ENCODE data around the gene GJE1. TPM values are rescaled to one million over a fixed set of nuclear protein-coding genes. Genes with fewer than 3 reads are reported as not detected.
"Not testable (repeated sequence)": the region's sequence is repeated elsewhere in the genome, so short reads cannot be mapped to it uniquely, and the experiment has no call there.

The GJE1 gene
- total RNA-seq, 4 donors from 2014 or later: not detected

DNA sequence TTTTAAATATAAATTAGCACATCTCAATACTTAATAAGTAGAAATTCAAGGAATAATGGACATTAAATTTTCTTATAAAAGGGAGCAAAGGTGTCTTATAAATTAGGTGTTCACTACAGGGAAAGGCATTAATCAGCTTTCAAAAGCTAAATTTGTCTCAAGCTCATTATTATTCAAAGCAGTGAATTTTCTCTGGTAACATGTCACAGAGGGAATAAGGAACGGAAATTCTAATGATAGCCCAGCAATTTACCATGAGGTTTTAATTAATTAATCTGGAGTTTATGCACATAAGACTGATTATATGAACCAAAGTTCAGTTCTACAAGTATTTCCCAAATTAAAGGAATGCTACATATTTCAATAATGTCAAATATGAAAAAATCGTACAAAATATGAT, 15.4 kb upstream of the GJE1 start:
- no peaks in the 10 kb centered on the region for H3K9me3 ChIP-seq
- 73% methylated on average over 2 of the region's 2 CpGs for WGBS
- H3K4me3 ChIP-seq: no peak overlapping the region
- DNase-seq (ENCODE audit: low spot score in 2 of 2): no peak
- no peaks in the 10 kb centered on the region for H3K36me3 ChIP-seq
- no peaks in the 10 kb centered on the region for H3K4me1 ChIP-seq
- TF ChIP-seq EP300 (IDR thresholded peaks at IDR 0.05) (no peak), POLR2A (IDR thresholded peaks at IDR 0.05) (no peak), POLR2AphosphoS5 (IDR thresholded peaks at IDR 0.05) (no peak)
- TF ChIP-seq, protein P1, sequence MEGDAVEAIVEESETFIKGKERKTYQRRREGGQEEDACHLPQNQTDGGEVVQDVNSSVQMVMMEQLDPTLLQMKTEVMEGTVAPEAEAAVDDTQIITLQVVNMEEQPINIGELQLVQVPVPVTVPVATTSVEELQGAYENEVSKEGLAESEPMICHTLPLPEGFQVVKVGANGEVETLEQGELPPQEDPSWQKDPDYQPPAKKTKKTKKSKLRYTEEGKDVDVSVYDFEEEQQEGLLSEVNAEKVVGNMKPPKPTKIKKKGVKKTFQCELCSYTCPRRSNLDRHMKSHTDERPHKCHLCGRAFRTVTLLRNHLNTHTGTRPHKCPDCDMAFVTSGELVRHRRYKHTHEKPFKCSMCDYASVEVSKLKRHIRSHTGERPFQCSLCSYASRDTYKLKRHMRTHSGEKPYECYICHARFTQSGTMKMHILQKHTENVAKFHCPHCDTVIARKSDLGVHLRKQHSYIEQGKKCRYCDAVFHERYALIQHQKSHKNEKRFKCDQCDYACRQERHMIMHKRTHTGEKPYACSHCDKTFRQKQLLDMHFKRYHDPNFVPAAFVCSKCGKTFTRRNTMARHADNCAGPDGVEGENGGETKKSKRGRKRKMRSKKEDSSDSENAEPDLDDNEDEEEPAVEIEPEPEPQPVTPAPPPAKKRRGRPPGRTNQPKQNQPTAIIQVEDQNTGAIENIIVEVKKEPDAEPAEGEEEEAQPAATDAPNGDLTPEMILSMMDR (IDR thresholded peaks at IDR 0.05): no peak
- no peak overlapping the region for H3K27ac ChIP-seq
- no peaks in the 10 kb centered on the region for H3K27me3 ChIP-seq

DNA sequence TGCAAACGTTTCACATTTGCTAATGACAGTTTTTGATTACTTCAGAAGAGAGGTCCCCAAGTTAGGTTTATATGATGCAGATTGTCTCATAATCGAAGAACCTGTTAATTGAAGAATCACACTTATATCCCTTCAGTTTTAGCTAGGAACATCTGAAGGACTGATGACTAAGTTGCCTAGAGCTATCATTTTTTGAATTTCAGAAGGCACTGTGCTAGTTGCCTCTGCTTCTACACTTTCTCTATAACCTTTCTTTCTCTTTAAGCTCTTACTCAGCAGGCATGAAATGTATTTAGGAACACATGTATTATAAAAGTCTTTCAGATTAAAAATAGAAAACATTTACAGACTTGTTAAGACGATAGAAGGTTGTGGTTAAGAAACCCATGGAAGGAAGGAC, 14.4 kb upstream of the GJE1 start:
- H3K36me3 ChIP-seq: no peaks in the 10 kb centered on the region
- no peak overlapping the region for H3K27ac ChIP-seq
- no peak for TF ChIP-seq EP300 (IDR thresholded peaks at IDR 0.05)
- no peak for TF ChIP-seq POLR2AphosphoS5 (IDR thresholded peaks at IDR 0.05)
- TF ChIP-seq, protein P1 (IDR thresholded peaks at IDR 0.05): no peak
- TF ChIP-seq POLR2A (IDR thresholded peaks at IDR 0.05): no peak
- no peaks in the 10 kb centered on the region for H3K4me1 ChIP-seq
- 58% methylated on average over 3 of the region's 3 CpGs for WGBS
- no peak for DNase-seq (ENCODE audit: low spot score in 2 of 2)
- no peaks in the 10 kb centered on the region for H3K9me3 ChIP-seq
- no peaks in the 10 kb centered on the region for H3K27me3 ChIP-seq
- H3K4me3 ChIP-seq: no peak overlapping the region

DNA sequence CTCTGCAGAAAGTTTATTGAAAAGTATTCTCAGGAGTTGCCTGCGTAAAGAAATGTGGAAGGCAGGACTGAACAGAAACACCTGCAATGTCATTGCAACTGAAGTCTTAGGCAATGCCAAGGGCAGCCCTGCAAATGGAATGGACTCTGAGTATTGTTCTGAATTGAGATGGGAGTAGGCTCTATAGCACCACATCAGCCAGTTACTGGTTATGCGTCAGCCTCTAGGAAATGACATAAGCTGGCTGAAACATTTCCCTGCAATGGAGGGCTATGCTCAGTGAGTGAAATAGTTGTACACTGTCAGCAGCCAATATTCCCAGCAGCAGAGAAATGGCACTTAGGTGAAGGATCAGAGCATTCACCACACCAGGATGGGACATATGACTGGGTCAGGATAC, 13.8 kb upstream of the GJE1 start:
- WGBS: 98% methylated on average over 2 of the region's 2 CpGs
- DNase-seq (ENCODE audit: low spot score in 2 of 2): no peak
- Histone ChIP-seq H3K27me3 (no peaks in the 10 kb centered on the region), H3K27ac (no peak overlapping the region), H3K9me3 (no peaks in the 10 kb centered on the region), H3K4me3 (no peak overlapping the region), H3K36me3 (no peaks in the 10 kb centered on the region), H3K4me1 (no peaks in the 10 kb centered on the region)
- TF ChIP-seq, protein P1 (IDR thresholded peaks at IDR 0.05): no peak
- TF ChIP-seq POLR2A (IDR thresholded peaks at IDR 0.05) (no peak), POLR2AphosphoS5 (IDR thresholded peaks at IDR 0.05) (no peak), EP300 (IDR thresholded peaks at IDR 0.05) (no peak)

DNA sequence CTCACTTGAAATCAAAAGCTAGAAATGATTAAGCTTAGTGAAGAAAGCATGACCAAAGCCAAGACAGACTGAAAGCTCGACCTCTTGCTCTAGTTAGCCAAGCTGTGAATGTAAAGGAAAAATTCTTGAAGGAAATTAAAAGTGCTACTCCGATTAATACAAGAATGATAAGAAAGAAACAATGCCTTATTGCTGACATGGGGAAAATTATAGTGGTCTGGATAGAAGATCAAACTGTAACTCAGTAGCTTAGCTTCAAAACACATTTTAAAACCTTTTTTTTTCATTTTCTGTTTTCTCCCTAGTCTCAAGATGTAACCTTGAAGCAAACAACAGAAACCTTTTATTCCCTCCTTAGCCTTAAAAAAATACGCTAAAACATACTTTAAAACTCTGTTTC, 11.4 kb upstream of the GJE1 start:
- Histone ChIP-seq H3K36me3 (no peaks in the 10 kb centered on the region), H3K27me3 (no peaks in the 10 kb centered on the region), H3K27ac (no peak overlapping the region), H3K4me3 (no peak overlapping the region), H3K9me3 (no peaks in the 10 kb centered on the region), H3K4me1 (no peaks in the 10 kb centered on the region)
- TF ChIP-seq EP300 (IDR thresholded peaks at IDR 0.05): no peak
- 83% methylated on average over 3 of the region's 3 CpGs for WGBS
- DNase-seq (ENCODE audit: low spot score in 2 of 2): no peak

DNA sequence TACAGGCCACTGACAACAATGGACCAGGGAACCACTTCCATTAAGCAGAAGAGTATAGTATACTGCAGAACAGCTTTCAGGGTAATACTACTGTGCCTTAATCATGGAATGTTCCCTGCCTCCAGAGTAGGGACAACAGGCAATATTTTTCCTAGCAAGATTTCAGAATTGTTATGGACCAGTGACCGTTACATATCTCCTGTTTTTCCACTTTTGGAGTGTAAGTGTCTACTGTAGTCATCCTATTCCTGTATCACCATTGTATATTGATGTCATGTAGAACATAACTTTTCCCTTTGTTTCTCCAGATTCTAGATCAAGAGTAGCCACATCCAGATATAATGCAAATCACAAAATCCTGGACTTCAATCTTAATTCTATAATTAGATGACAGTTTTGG, 1.9 kb upstream of the GJE1 start:
- H3K9me3 ChIP-seq: no peaks in the 10 kb centered on the region
- WGBS: 94% methylated on average over 1 of the region's 1 CpG
- H3K4me3 ChIP-seq: no peak overlapping the region
- DNase-seq (ENCODE audit: low spot score in 2 of 2): no peak
- H3K27me3 ChIP-seq: no peaks in the 10 kb centered on the region
- no peaks in the 10 kb centered on the region for H3K36me3 ChIP-seq
- no peak overlapping the region for H3K27ac ChIP-seq
- TF ChIP-seq, protein P1 (IDR thresholded peaks at IDR 0.05): no peak
- TF ChIP-seq EP300 (IDR thresholded peaks at IDR 0.05): no peak
- no peak for TF ChIP-seq POLR2A (IDR thresholded peaks at IDR 0.05)
- TF ChIP-seq POLR2AphosphoS5 (IDR thresholded peaks at IDR 0.05): no peak
- no peaks in the 10 kb centered on the region for H3K4me1 ChIP-seq

DNA sequence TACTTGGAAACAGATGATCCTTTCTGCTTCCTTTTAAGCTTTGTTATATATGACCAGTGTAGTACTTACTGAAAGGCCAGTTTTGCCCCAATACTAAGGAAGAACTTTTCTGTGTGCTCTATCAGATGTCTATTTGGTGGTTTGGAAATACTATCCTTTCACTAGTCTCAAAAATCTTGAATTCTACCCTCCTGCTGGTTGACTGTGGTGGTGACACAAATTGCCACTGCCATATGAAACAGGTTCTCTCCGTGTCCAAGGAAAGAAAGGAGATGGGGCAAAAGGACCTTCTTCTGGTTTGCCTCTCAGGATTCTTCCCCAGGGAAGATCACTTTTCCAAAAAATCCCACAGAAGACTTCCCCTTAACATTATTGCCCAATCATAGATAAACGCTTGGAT, 6.2 kb downstream of the GJE1 start:
- Histone ChIP-seq H3K9me3 (no peaks in the 10 kb centered on the region), H3K4me3 (no peak overlapping the region), H3K27me3 (no peaks in the 10 kb centered on the region), H3K36me3 (no peaks in the 10 kb centered on the region), H3K4me1 (no peaks in the 10 kb centered on the region), H3K27ac (no peak overlapping the region)
- no peak for DNase-seq (ENCODE audit: low spot score in 2 of 2)
- WGBS: 44% methylated on average over 2 of the region's 2 CpGs
- no peak for TF ChIP-seq POLR2A (IDR thresholded peaks at IDR 0.05)
- no peak for TF ChIP-seq POLR2AphosphoS5 (IDR thresholded peaks at IDR 0.05)
- TF ChIP-seq EP300 (IDR thresholded peaks at IDR 0.05): no peak
- TF ChIP-seq, protein P1 (IDR thresholded peaks at IDR 0.05): no peak

DNA sequence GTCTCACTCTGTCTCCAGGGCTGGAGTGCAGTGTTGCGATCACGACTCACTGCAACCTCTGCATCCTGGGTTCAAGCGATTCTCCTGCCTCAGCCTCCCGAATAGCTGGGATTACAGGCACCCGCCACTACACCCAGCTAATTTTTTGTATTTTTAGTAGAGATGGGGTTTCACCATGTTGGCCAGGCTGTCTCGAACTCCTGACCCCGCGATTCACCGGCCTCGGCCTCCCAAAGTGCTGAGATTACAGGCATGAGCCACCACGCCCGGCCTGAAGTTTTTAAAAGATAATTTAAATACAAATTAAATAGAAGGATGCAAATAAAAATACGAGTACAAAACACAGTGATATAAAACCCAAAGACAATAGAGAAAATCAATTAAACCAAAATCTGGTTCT, 8.8 kb downstream of the GJE1 start:
- H3K27ac ChIP-seq; H3K27me3 ChIP-seq; H3K4me3 ChIP-seq; DNase-seq (ENCODE audit: low spot score in 2 of 2); H3K36me3 ChIP-seq; H3K4me1 ChIP-seq; H3K9me3 ChIP-seq: not testable (repeated sequence)
- 94% methylated on average over 13 of the region's 13 CpGs for WGBS
